Progenitor cell of endocrine pancreas (in vitro differentiated cells): ENCODE results near the gene MTHFD1. TPM values are rescaled to one million over a fixed set of nuclear protein-coding genes. Genes with fewer than 3 reads are reported as not detected.

Experiments used
- DNase-seq: peaks from one replicate; pipeline ENCODE4 v3.0.0; 2021; ENCODE audit warnings: low spot score; ENCODE audit not compliant: unreplicated experiment
- H3K27ac Mint-ChIP-seq: 2 replicates; pipeline ENCODE4 v1.8.0; 2021; ENCODE audit warnings: mild to moderate bottlenecking, moderate library complexity, mixed read lengths
- H3K27me3 Mint-ChIP-seq: 2 replicates; pipeline ENCODE4 v1.8.0; 2021; ENCODE audit warnings: mixed read lengths
- H3K36me3 Mint-ChIP-seq: 2 replicates; pipeline ENCODE4 v1.8.0; 2022; ENCODE audit warnings: mixed read lengths; ENCODE audit not compliant: insufficient read depth
- H3K4me1 Mint-ChIP-seq: 2 replicates; pipeline ENCODE4 v1.8.0; 2021; ENCODE audit warnings: low read depth, mixed read lengths
- H3K4me3 Mint-ChIP-seq: 2 replicates; pipeline ENCODE4 v1.8.0; 2021; ENCODE audit warnings: low read depth, mild to moderate bottlenecking, moderate library complexity, mixed read lengths
- H3K9me3 Mint-ChIP-seq: 2 replicates; pipeline ENCODE4 v1.8.0; 2021; ENCODE audit warnings: low read depth, mixed read lengths
- CTCF ChIP-seq: fragments of 200-600 bp; sonication (generic); IDR thresholded peaks from one replicate; pipeline ENCODE4 v1.5.0; 2021; ENCODE audit warnings: antibody characterized with exemption, mild to moderate bottlenecking; ENCODE audit not compliant: unreplicated experiment
- total RNA-seq: library from RNA; stranded (reverse); gene quantifications from 2 replicates; pipeline ENCODE4 v1.2.1, GENCODE V29; 2021

MTHFD1 gene
- total RNA-seq, 1 donor from 2014 or later: 70.3 TPM

- peaks cover 15% of the 10 kb centered on the region for H3K4me1 Mint-ChIP-seq
- H3K27me3 Mint-ChIP-seq: no peaks in the 10 kb centered on the region
- DNase-seq: no peak
- peaks cover 23% of the 10 kb centered on the region for H3K36me3 Mint-ChIP-seq
- no peaks in the 10 kb centered on the region for H3K9me3 Mint-ChIP-seq
- no peak for TF ChIP-seq CTCF
- no peak overlapping the region for H3K4me3 Mint-ChIP-seq
- H3K27ac Mint-ChIP-seq: peak overlapping the region; percentile 98
Measured at GRCh38 chr14:64439141-64439540, 51.0 kb downstream of the MTHFD1 start.

GRCh38 chr14:64440494-64440893 lies 52.3 kb downstream of the MTHFD1 start:
- H3K9me3 Mint-ChIP-seq: no peaks in the 10 kb centered on the region
- H3K27me3 Mint-ChIP-seq: no peaks in the 10 kb centered on the region
- H3K27ac Mint-ChIP-seq: no peak overlapping the region
- TF ChIP-seq CTCF: no peak
- H3K4me1 Mint-ChIP-seq: peaks cover 15% of the 10 kb centered on the region
- no peak for DNase-seq
- H3K36me3 Mint-ChIP-seq: peaks cover 22% of the 10 kb centered on the region
- H3K4me3 Mint-ChIP-seq: no peak overlapping the region

GRCh38 chr14:64442300-64442988 lies 54.3 kb downstream of the MTHFD1 start:
- no peaks in the 10 kb centered on the region for H3K27me3 Mint-ChIP-seq
- no peak overlapping the region for H3K4me3 Mint-ChIP-seq
- H3K36me3 Mint-ChIP-seq: peaks cover 21% of the 10 kb centered on the region
- peaks cover 12% of the 10 kb centered on the region for H3K4me1 Mint-ChIP-seq
- no peak overlapping the region for H3K27ac Mint-ChIP-seq
- no peaks in the 10 kb centered on the region for H3K9me3 Mint-ChIP-seq
- DNase-seq: no peak
- TF ChIP-seq CTCF: no peak

GRCh38 chr14:64444140-64444539 lies 56.0 kb downstream of the MTHFD1 start:
- H3K27ac Mint-ChIP-seq: no peak overlapping the region
- H3K9me3 Mint-ChIP-seq: no peaks in the 10 kb centered on the region
- no peak for TF ChIP-seq CTCF
- H3K36me3 Mint-ChIP-seq: peaks cover 18% of the 10 kb centered on the region
- no peaks in the 10 kb centered on the region for H3K27me3 Mint-ChIP-seq
- H3K4me1 Mint-ChIP-seq: no peaks in the 10 kb centered on the region
- no peak overlapping the region for H3K4me3 Mint-ChIP-seq
- DNase-seq: no peak

- H3K4me1 Mint-ChIP-seq: no peaks in the 10 kb centered on the region
- peak overlapping the region; percentile 62 for H3K27ac Mint-ChIP-seq
- no peak for DNase-seq
- no peaks in the 10 kb centered on the region for H3K27me3 Mint-ChIP-seq
- no peak overlapping the region for H3K4me3 Mint-ChIP-seq
- TF ChIP-seq CTCF: no peak
- H3K36me3 Mint-ChIP-seq: peaks cover 15% of the 10 kb centered on the region
- no peaks in the 10 kb centered on the region for H3K9me3 Mint-ChIP-seq
Measured at GRCh38 chr14:64444984-64445845, 57.1 kb downstream of the MTHFD1 start.
